HG03342 (cell line): ENCODE data around the gene REV1.
"Not testable (repeated sequence)": the region's sequence is repeated elsewhere in the genome, so short reads cannot be mapped to it uniquely, and the experiment has no call there.

Source experiments
- ATAC-seq: cut with Tn5 transposase; IDR thresholded peaks from one replicate; pipeline ENCODE4 v1.9.1; 2021; ENCODE audit warnings: mild to moderate bottlenecking, moderate library complexity; ENCODE audit not compliant: unreplicated experiment

The REV1 gene

DNA sequence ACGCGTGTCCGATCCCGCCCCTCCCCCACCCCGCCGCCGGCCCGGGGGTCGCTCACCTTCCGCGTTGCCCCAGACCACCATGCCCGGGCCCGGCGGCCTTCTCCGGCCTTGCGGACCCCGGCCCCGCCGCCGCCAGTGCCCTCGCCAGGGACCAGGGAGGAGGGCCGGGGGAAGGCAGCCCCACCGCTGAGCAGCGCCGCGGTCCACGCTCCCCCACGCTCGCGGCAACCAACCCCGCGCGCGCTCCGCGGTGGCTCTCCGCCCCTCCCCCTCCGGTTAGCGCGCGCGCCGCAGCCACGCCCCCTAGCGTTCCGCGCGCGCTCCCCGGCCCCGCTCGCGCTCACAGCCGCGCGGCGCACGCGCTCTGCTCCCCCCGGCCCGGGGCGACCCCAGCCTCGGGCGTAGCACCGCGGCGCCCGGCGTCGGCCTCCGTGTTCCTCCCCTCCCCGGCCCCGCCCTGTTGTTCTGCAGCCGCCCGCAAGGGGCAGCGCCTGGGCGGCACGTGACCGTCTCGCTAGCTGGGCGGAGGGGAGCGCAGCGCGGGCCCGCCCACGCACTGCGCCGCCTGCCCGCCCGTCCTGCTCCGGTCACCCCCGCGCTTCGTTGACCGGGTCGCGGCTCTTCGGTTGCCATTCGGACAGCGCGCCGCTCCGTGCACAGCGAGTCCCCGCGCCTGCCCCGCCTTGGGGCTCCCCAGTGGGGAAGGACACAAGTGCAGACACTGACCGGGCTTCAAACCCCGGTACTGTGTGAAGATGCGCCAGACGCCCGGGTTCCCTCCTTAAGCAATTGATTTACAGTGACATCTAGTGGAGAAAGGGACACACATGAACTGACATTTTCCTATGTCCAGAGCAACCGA is at the start of gene REV1:
TSS of gene REV1 (minus strand) at position 257 of the 862 bp plus-strand sequence. CDS start 25,042 bp downstream, outside the sequence.
- ATAC-seq, result peak; percentile 83

GRCh38 chr2:99537910-99538485 is 48.2 kb upstream of the REV1 start:
- no peak for ATAC-seq

DNA sequence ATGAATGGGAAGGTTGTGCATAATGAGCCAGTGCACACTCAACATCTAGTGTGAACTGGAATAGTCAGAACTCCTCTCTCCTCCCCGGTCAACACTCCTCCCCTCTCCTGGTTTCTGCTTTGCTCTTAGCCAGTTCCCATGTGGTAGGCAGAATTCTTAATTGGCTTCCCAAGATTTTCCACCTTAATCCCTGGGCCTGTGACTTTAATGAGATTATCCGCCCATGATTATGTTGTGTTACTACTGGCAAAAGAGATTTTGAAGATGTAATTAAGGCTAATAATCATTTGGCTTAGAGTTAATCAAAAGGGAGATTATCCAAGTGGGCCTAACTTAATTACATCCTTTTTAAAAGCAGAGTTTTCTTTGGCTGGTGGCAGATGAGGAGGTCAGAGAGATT is 34.2 kb upstream of the REV1 start:
- ATAC-seq, result no peak

DNA sequence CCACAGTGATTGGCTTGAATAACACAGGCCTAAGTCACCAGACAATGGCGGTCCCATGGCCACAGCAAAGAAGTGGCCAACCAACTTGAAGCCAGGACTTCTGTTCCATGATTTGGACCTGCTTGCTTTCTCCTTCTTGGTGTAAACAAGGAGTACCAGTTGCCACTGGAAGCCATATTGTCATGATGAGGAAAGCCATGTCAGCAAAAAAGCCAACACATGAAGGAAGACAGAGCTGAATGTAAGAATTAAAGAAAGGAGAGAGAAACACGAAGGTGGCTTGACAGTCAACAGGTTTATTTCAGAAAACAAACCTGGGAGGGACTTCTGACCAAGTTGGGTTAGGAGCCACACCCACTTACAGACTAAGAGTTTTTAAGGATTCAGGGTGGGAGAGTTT is 32.3 kb upstream of the REV1 start:
- no peak for ATAC-seq

- ATAC-seq, result no peak
Measured at GRCh38 chr2:99520813-99521212, 31.0 kb upstream of the REV1 start.

DNA sequence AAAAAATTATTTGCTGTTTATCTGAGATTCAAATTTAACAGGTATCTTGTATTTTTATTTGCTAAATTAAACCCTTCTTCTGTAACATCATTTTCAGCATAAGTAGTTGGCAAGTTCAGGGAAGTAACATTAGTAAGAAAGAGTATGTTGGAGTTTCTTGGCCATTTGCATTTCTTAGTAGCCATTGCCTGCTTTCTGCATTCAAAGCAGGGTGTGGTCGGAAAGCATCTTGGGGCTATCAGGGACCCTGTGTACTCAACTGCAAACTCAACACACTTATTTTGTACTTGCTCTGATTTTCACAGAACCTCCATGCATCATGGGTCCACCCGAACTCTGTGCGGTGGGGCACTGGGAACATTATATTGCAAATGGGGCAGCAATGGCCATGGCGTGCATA is 30.4 kb upstream of the REV1 start:
- no peak for ATAC-seq

DNA sequence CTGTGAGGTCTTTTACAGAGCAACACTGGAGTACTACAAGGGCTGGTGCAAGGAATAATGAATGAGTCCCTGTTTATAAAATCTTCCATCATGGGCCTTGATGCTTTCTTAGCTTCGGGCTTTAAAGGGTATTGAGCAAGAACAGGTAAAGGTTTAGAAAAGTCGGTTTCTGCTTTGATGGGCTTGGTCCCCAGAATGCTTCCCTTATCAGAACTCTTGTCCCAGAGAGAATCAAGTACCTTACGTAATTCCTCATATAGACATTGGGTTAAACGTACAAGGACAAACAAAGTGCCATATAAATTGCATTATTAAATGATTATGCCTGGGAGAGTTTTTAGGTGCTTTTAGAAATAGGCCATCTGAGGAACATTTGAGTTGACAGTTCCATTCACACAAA is 24.5 kb upstream of the REV1 start:
- ATAC-seq, result no peak

- ATAC-seq, result no peak
Measured at GRCh38 chr2:99512181-99512591, 22.4 kb upstream of the REV1 start.

GRCh38 chr2:99509387-99509786 is 19.6 kb upstream of the REV1 start:
- ATAC-seq, result no peak

DNA sequence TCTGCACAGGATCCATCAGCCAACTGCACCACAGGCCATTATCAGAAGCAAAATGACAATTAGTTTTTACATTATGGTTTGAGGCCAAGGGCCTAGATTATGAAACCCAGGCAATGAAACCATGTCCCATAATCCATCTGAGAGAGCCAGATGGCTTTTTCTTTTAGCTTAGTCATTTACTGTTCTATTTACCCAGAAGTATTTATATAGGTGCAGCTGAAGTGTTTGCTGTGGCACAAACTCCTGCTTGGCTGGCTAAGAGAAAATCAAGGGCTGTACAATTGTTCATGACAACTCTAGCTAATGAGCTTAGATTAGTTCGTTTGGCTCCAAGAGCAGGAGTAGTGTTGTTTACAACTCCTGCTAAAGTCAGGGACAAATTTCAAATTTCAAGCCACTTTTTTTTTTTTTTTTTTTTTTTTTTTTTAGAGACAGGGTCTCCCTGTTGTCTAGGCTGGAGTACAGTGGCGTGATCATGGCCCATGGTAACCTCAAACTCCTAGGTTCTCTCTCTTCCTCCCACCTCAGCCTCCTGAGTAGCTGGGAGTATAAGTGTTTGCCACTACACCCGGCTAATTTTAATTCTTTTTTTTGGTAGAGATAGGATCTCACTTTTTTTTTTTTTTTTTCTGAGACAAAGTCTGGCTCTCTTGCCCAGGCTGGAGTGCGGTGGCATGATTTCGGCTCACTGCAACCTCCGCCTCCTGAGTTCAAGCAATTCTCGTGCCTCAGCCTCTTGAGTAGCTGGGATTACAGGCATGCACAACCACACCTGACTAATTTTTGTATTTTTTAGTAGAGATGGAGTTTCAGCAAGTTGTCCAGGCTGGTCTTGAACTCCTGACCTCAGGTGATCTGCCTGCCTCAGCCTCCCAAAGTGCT is 18.4 kb upstream of the REV1 start:
- no peak for ATAC-seq

DNA sequence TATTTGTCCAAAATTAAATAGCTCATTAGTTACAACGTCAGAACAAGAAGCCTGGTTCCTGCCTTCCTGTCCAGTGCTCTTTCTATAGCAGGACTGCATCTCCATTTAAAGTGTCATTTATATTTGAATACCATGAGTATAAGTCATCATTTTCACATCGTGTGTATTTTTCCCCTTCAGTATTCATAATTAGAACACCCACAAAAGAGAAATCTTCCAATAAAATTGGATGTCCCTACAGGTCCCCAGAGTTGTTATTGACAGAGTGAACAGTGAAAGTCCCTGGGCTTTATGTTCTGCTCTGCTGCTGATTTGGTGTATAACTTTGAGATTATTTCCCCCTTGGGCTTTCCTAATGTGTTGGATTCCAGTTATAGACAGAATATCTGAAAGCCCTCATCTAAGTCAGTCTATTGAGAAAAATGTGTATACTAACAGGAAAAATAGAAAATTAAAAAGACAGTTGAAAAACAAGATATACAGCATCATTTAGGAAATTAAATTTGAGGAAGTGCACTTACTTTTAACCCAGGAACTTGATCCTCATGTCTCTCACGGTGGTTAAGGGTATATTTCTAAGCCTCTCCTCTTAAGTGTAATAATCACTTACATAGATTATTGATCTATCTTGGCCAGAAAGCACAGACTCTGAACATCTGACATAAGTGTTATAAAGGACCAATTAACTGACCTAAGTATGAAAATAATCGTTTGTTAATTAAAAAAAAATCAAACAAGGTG is 15.2 kb upstream of the REV1 start:
- no peak for ATAC-seq

DNA sequence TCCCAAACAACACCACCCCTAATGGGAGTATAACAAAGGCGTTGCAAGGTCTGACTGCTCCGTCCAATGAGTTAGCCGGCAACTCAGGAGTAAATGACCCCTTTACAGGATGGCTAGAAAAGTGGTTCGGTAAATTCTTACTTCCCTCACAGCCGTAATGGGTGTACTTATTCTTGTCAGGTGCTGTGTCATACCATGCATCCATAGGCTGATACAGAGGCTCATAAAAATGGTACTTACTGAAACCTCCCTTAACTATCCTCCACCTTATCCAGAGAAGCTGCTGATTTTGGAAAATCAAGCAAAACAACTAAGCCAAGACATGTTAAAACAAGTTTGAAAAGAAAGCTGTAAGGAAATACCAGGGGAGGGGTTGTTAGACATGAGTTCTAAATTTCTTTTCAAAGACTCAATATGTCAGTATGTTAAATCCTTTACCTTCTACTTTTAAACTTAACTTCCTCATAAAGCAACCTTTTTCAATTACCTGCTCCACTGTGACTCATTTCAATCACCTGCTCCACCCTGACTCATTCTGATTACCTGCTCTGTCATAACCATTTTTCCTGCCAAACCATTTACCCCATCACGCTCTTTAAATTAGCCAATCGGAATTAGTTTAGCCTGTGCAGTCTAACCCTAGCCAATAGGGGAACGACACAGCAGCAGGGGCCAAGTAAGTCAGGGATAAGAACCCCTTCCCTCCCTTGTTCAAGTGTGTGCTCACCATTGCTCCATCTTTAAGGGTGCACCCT is 14.0 kb upstream of the REV1 start:
- ATAC-seq, result not testable (repeated sequence)

DNA sequence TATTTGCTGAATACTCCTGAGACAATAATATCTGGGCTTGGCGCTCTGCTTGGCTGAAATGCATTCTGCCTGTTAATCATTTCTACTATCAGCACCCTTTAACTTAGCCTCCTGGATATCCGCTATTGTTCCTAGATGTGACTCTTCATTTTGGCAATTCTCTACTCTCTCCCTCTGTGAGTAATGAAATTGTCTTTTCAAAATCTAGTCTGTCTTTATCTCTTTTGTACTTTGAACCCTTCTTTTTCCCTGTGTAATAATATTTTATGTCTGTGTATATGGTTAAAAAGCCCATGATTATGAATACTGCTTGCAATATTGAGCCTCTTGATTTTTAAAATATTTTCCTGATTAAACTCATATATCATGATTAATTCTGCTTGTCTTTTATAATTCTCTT is 6.2 kb upstream of the REV1 start:
- ATAC-seq, result no peak

DNA sequence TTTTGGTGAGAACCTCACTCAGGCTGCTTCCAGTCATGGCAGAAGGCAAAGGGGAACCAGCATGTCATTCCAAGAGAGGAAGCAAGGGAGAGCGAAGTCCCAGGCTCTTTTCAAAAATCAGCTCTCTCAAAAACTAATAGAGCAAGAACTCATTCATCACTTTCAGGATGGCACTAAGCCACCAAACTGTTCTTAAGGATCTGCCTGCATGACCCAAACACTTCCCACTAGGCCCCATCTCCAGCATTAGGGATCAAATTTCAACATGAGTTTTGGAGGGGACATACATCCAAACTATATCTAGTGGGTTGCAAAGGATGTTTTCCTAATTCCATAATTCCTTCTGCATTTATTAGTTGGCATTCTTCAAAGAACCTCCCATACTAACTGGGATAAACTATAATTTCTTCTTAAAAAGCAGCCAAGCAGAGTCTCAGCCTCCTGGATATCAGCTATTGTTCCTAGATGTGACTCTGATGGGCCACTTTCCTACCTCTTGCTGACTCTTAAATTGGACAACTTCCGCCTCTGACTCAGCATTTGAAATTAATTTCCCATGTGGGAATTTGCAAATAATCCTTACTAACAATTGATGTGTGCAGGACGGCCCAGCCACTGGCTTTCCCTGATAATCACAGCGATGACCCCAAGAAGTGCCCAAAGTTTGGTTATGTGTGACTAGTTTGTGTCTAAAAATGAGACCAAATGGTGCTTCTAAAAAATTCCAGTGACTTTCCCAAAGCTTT is 5.5 kb upstream of the REV1 start:
- ATAC-seq, result no peak

GRCh38 chr2:99492721-99493120 is 2.9 kb upstream of the REV1 start:
- ATAC-seq, result no peak

- ATAC-seq, result no peak
Measured at GRCh38 chr2:99490623-99491461, 1.0 kb upstream of the REV1 start.

DNA sequence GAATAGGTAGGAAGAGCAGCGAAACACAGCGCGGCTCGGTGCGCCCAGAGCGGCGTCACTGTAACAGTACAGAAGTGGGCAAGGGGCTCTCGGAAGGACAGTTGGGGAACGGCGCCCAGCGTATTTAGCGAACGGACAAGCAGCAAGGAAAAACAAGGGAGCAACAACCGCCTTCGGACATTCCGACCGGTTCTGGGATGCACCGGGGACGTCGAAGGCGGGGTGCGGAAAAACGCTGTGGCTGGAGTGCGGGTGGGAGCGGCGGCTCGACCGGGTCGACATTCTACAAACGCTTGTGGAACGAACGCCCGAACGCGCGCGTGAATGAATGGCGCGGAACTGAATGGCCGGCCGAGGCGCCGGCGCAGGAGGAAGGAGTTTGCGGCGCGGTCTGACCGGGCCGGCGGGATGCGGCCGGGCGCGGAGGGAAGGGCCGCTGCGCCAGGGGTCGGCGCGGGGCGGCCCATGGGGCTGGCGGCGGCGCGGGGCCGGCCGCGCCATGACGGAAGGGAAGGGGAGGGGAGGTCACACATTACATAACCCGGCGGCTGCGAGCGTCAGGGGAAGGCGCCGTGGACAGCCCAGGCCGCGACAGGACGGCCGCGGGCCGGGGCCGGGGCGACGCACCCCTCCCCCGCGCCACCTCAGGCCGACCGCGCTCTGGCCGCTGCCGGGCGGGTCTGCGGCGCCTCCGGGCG is 605 bp downstream of the REV1 start:
- ATAC-seq, result peak; percentile 39

- ATAC-seq, result no peak
Measured at GRCh38 chr2:99488539-99489062, 1.2 kb downstream of the REV1 start.
